Liver (tissue), 9 donors: Measurements from ENCODE around the gene CHAF1B. TPM values are rescaled to one million over a fixed set of nuclear protein-coding genes. Genes with fewer than 3 reads are reported as not detected.

Experiments used
- DNase-seq: peaks from one replicate; pipeline ENCODE4 v3.0.0-alpha.2; 2017; ENCODE audit warnings: low spot score
- H3K27ac ChIP-seq, 2 donors: one replicate each; pipeline ENCODE4 v1.7.0; 2013; ENCODE audit warnings: inconsistent platforms in 2 of 2, low read length in 2 of 2, control low read depth in 1 of 2, low read depth in 1 of 2, mild to moderate bottlenecking in 1 of 2
- H3K27me3 ChIP-seq, 4 donors: one replicate each; pipeline versions ENCODE4 v1.6.1 to v1.7.0; 2013; ENCODE audit warnings: low read length in 3 of 4, inconsistent platforms in 1 of 4, mild to moderate bottlenecking in 1 of 4, moderate library complexity in 1 of 4; ENCODE audit not compliant: control insufficient read depth in 4 of 4, insufficient read depth in 4 of 4
- H3K36me3 ChIP-seq, 4 donors: one replicate each; pipeline versions ENCODE4 v1.6.1 to v1.7.0; 2013; ENCODE audit warnings: low read length in 3 of 4, mild to moderate bottlenecking in 3 of 4, low read depth in 1 of 4, moderate library complexity in 1 of 4; ENCODE audit not compliant: control insufficient read depth in 4 of 4, insufficient read depth in 3 of 4
- H3K4me1 ChIP-seq, 4 donors: one replicate each; pipeline versions ENCODE4 v1.6.1 to v1.7.0; 2013; ENCODE audit warnings: low read length in 3 of 4, mild to moderate bottlenecking in 3 of 4, moderate library complexity in 1 of 4; ENCODE audit not compliant: control insufficient read depth in 4 of 4, insufficient read depth in 4 of 4
- H3K4me3 ChIP-seq, 3 donors: one replicate each; pipeline versions ENCODE4 v1.6.1 to v1.7.0; 2013; ENCODE audit warnings: low read length in 3 of 3, control low read depth in 1 of 3, low read depth in 1 of 3, mild to moderate bottlenecking in 1 of 3
- H3K9ac ChIP-seq, 2 donors: one replicate each; pipeline ENCODE4 v1.7.0; 2013; ENCODE audit warnings: low read length in 2 of 2, mild to moderate bottlenecking in 2 of 2, moderate library complexity in 2 of 2, control low read depth in 1 of 2, low read depth in 1 of 2
- H3K9me3 ChIP-seq, 4 donors: one replicate each; pipeline versions ENCODE4 v1.6.1 to v1.7.0; 2013; ENCODE audit warnings: low read length in 3 of 4; ENCODE audit not compliant: control insufficient read depth in 4 of 4
- ATF3 ChIP-seq: IDR thresholded peaks from 2 replicates; pipeline ENCODE4 v1.6.1; 2016; ENCODE audit warnings: antibody characterized with exemption
- EGR1 ChIP-seq, 2 donors: IDR thresholded peaks; 2 replicates each; pipeline ENCODE4 v1.6.1; 2016 to 2018; ENCODE audit warnings: antibody characterized with exemption in 2 of 2, low read depth in 2 of 2
- FOXA1 ChIP-seq: IDR thresholded peaks from 2 replicates; pipeline ENCODE4 v1.6.1; 2016; ENCODE audit warnings: antibody characterized with exemption
- GABPA ChIP-seq, 2 donors: IDR thresholded peaks in 1 of 2; conservative IDR thresholded peaks in 1 of 2; 2 replicates each; pipeline ENCODE4 v1.6.1; 2016; ENCODE audit warnings: antibody characterized with exemption in 2 of 2, mild to moderate bottlenecking in 1 of 2, moderate library complexity in 1 of 2
- HNF4A ChIP-seq, 2 donors: conservative IDR thresholded peaks; 2 replicates each; pipeline ENCODE4 v1.6.1; 2016; ENCODE audit warnings: antibody characterized with exemption in 2 of 2, mild to moderate bottlenecking in 2 of 2
- HNF4G ChIP-seq: IDR thresholded peaks from 2 replicates; pipeline ENCODE4 v1.6.1; 2016; ENCODE audit warnings: antibody characterized with exemption
- JUND ChIP-seq, 2 donors: IDR thresholded peaks; 2 replicates each; pipeline ENCODE4 v1.6.1; 2016; ENCODE audit warnings: antibody characterized with exemption in 2 of 2
- MAX ChIP-seq: IDR thresholded peaks from 2 replicates; pipeline ENCODE4 v1.6.1; 2016; ENCODE audit warnings: antibody characterized with exemption
- NR2F2 ChIP-seq: IDR thresholded peaks from 2 replicates; pipeline ENCODE4 v1.6.1; 2016; ENCODE audit warnings: antibody characterized with exemption
- RAD21 ChIP-seq, 2 donors: IDR thresholded peaks; 2 replicates each; pipeline ENCODE4 v1.6.1; 2016; ENCODE audit warnings: antibody characterized with exemption in 2 of 2, mild to moderate bottlenecking in 2 of 2
- REST ChIP-seq: IDR thresholded peaks from 2 replicates; pipeline ENCODE4 v1.6.1; 2016; ENCODE audit warnings: antibody characterized with exemption, mild to moderate bottlenecking
- RXRA ChIP-seq, 2 donors: IDR thresholded peaks; 2 replicates each; pipeline ENCODE4 v1.6.1; 2017 to 2018; ENCODE audit warnings: antibody characterized with exemption in 2 of 2, mild to moderate bottlenecking in 1 of 2
- YY1 ChIP-seq: IDR thresholded peaks from 2 replicates; pipeline ENCODE4 v1.6.1; 2016; ENCODE audit warnings: antibody characterized with exemption, mild to moderate bottlenecking
- ZBTB33 ChIP-seq: IDR thresholded peaks from 2 replicates; pipeline ENCODE4 v1.6.1; 2016; ENCODE audit warnings: antibody characterized with exemption
- WGBS: extraction: QIAGEN DNeasy Blood & Tissue Kit; methylation state at CpG from one replicate; pipeline ENCODE4 v1.1.7; 2013; 5-methylcytosine and 5-hydroxymethylcytosine counted together
- polyA plus RNA-seq, 2 donors: library from polyadenylated mRNA; stranded (reverse) in 1 of 2; unstranded in 1 of 2; fragments of 200-250 nt in 1 of 2; fragments of >200 nt in 1 of 2; fragmentation: Nextera tagmentation in 1 of 2; extraction: Ambion mirVana in 1 of 2; gene quantifications; one replicate each; pipeline versions ENCODE4 v1.2.1 to v1.2.3, GENCODE V29; 2013 to 2015
- total RNA-seq, 2 donors: library from RNA; depleted of rRNA; stranded (reverse); fragments of >200 nt; gene quantifications; one replicate each; pipeline ENCODE4 v1.2.3, GENCODE V29; 2014
- donor health status: healthy.
- donor health status: healthy.
- donor health status: healthy.
- donor health status: healthy.
- donor health status: healthy.

CHAF1B gene
- total and polyA plus RNA-seq, 4 donors = 0.33 to 2.7 (median 0.49) TPM

GRCh38 chr21:36344931-36345330 is 40.3 kb upstream of the CHAF1B start:
- WGBS = 72% methylated on average over 1 of the region's 1 CpG
- Histone ChIP-seq H3K36me3 (peaks cover 7 to 69% (median 57%) of the 10 kb centered on the region in 4 donors), H3K9ac (no peak overlapping the region), H3K4me3 (no peak overlapping the region), H3K4me1 (no peaks in the 10 kb centered on the region), H3K27ac (no peak overlapping the region), H3K9me3 (no peaks in the 10 kb centered on the region), H3K27me3 (no peaks in the 10 kb centered on the region)
- TF ChIP-seq GABPA (IDR thresholded peaks at IDR 0.05 in 1 of 2, conservative IDR thresholded peaks at IDR 0.05 in 1 of 2) = no peak
- no peak for TF ChIP-seq NR2F2
- TF ChIP-seq ATF3 = no peak
- no peak for TF ChIP-seq FOXA1
- TF ChIP-seq HNF4A (conservative IDR thresholded peaks at IDR 0.05) = no peak
- no peak for TF ChIP-seq ZBTB33
- no peak for TF ChIP-seq MAX
- no peak for DNase-seq

GRCh38 chr21:36347278-36347961 is 37.8 kb upstream of the CHAF1B start:
- no peak for TF ChIP-seq REST
- no peak for TF ChIP-seq HNF4G
- no peak for TF ChIP-seq RXRA (IDR thresholded peaks at IDR 0.05)
- TF ChIP-seq JUND (IDR thresholded peaks at IDR 0.05) = no peak
- no peak for TF ChIP-seq MAX
- peaks cover 11 to 73% (median 58%) of the 10 kb centered on the region in 4 donors for H3K36me3 ChIP-seq
- WGBS = 82% methylated on average over 3 of the region's 3 CpGs

GRCh38 chr21:36347962-36348328 is 37.2 kb upstream of the CHAF1B start:
- Histone ChIP-seq H3K4me3 (no peak overlapping the region), H3K36me3 (peaks cover 13 to 76% (median 62%) of the 10 kb centered on the region in 4 donors), H3K27me3 (no peaks in the 10 kb centered on the region), H3K9me3 (no peaks in the 10 kb centered on the region), H3K4me1 (no peaks in the 10 kb centered on the region), H3K9ac (no peak overlapping the region), H3K27ac (no peak overlapping the region)
- DNase-seq = no peak
- WGBS = 94% methylated on average over 2 of the region's 2 CpGs
- no peak for TF ChIP-seq YY1
- TF ChIP-seq HNF4A (conservative IDR thresholded peaks at IDR 0.05) = no peak
- TF ChIP-seq EGR1 (IDR thresholded peaks at IDR 0.05; ENCODE audit: low read depth in 2 of 2) = no peak
- TF ChIP-seq HNF4G = no peak
- TF ChIP-seq RAD21 (IDR thresholded peaks at IDR 0.05) = no peak
- no peak for TF ChIP-seq ZBTB33
- TF ChIP-seq MAX = no peak
- no peak for TF ChIP-seq REST

More at GRCh38 chr21:36347278-36347961, 37.8 kb upstream of the CHAF1B start:
- Histone ChIP-seq H3K9me3 (no peaks in the 10 kb centered on the region), H3K4me1 (no peaks in the 10 kb centered on the region), H3K27me3 (no peaks in the 10 kb centered on the region), H3K4me3 (no peak overlapping the region), H3K9ac (no peak overlapping the region), H3K27ac (no peak overlapping the region)
- DNase-seq = no peak
